GM12872 (cell line): ENCODE results near the gene CACNB4.

Experiments
- CTCF ChIP-seq: IDR thresholded peaks from 3 replicates; pipeline ENCODE4 v1.5.1; 2011; ENCODE audit warnings: low read depth, mild to moderate bottlenecking, low read length, moderate library complexity; ENCODE audit not compliant: insufficient read depth

The CACNB4 gene

GRCh38 chr2:151837926-151838325 is 260.9 kb downstream of the CACNB4 start:
- TF ChIP-seq CTCF: no peak

GRCh38 chr2:151833984-151834383 is 264.9 kb downstream of the CACNB4 start:
- no peak for TF ChIP-seq CTCF

GRCh38 chr2:151830961-151831360 is 267.9 kb downstream of the CACNB4 start:
- no peak for TF ChIP-seq CTCF

DNA sequence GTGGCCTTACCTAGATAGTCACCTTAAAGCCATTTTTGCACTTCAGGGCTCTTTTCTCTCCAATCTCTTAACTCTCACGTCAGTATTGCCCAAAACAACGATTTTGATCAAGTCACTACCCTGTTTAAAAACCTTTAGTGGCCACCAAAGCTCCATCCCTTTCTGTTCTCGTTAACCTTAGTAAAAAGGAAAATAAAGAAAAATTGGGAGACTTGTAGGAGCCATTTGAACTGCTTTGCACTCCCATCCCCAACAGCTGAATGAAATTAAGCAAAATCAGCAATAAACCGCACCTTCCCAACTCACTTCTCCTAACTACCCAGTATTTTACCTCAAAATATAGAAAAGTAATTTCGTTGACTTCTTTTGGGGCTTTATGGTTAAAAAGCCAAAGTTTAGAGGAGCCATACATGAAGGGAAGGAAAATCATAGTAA is 269.9 kb downstream of the CACNB4 start:
- TF ChIP-seq CTCF: no peak

DNA sequence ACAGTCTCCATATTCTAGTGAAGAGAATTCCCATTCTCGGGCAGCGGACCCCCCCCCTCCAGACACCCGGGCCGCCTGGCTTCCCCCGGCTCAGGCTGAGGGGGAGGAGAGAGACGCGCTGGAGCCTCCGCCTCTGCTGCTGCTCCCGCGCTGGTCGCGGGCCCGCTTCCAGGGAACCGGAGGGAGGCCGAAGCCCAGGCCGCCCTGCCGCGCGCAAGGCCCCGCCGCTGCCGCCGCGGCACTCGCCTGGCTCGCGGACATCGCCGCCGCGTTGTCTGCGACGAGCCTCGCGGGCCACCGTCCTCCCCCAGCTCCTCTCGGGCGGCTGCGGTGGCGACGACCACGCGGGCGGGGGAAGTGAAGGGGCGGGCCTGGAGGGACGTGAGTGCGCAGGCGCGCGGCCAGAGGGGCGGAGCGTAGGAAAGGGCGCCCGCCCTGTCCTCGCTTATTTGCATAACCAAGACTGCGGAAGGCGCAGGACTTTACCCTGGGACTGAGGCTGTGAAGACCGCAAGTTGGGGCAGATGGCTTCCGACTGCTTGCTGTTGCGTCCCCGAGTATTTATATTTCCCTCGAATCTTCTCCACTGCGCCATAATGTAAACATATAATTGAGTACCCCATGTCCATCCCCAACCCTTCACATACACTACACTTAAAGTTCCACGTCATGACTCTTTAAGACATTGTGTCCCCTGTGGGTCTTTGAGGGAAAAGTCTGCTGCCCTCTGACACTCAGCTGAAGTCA is 270.5 kb downstream of the CACNB4 start, which contains the start of gene ARL5A:
Gene ARL5A, minus strand, starts transcription at position 279 of the 747 bp plus-strand sequence. Its CDS starts 245 bp downstream, at position 34.
- TF ChIP-seq CTCF: no peak

DNA sequence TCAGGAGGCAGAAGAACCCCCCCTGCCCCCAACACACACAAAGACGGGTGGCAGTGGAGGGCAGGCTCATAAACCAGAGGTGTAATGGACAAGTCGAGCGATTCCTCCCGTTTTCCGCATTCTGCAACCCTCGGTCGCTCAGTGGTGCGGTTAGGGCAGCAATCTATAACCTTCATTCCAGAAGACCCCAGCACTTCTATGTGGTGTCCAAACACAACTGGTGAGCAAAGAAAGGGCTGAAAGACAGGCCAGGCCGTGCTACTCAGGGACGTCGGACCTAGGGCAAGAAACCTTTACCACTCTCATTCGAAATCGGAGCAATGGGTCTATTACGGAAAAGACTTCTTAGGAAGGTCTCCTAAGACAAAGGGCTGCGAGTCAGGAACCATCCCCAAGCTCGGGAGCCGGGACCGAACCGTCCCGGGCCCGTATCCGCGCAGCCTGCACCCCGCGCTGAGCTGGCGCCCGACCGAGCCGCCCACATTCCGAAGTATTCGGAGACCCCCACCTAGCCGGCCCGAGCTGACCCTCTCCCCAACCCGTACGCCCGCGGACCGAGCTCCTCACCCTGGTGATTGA is 271.2 kb downstream of the CACNB4 start:
- no peak for TF ChIP-seq CTCF

- TF ChIP-seq CTCF: no peak
Measured at GRCh38 chr2:151826737-151827157, 272.1 kb downstream of the CACNB4 start.
